Measurements from ENCODE around the gene GPSM3. TPM values are rescaled to one million over a fixed set of nuclear protein-coding genes. Genes with fewer than 3 reads are reported as not detected.
"Not testable (repeated sequence)": the region's sequence is repeated elsewhere in the genome, so short reads cannot be mapped to it uniquely, and the experiment has no call there.

GPSM3 gene
- polyA plus RNA-seq, 1 donor (not counting 4 experiments of a cell fraction or from before 2014, with no cell fraction given) = 3.6 TPM

DNA sequence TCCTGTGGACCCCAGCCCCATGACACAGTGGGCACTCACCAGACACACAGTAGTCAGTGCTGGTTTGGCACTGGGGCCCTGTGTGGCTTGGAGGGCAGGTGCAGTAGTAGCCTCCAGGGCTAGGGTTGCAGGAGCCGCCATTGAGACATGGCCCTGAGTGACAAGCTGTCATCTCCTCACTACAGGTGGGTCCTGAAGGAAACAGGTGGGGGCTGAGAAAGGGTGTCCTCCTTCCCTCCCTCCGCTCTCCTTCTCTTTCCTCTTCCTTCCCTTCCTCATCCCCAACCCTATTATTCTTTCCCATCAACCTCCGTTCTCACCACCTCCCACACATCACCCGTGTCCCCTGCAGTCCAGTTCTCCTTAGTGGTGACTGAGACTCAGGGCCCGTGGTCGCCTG, 21.2 kb upstream of the GPSM3 start:
- Histone ChIP-seq H3K9me3 (ENCODE audit: control insufficient read depth, low read depth, low read length) (no peaks in the 10 kb centered on the region), H2AFZ (ENCODE audit: control insufficient read depth, low read length) (no peak overlapping the region), H3K4me2 (ENCODE audit: control insufficient read depth, extremely low read depth, insufficient read depth, low read depth, low read length) (no peak overlapping the region), H3K9me1 (ENCODE audit: control insufficient read depth, extremely low read depth, insufficient read depth, low read length) (no peaks in the 10 kb centered on the region), H3K9ac (ENCODE audit: control insufficient read depth, extremely low read depth, insufficient read depth, low read length) (no peak overlapping the region), H3K27ac (ENCODE audit: control insufficient read depth, insufficient read depth, low read length) (no peak overlapping the region), H3K4me3 (ENCODE audit: control insufficient read depth in 2 of 3, extremely low read depth in 1 of 3, insufficient read depth in 2 of 3, low read depth in 1 of 3, low read length in 3 of 3) (no peak overlapping the region), H3K79me2 (ENCODE audit: control insufficient read depth, insufficient read depth, low read length) (no peaks in the 10 kb centered on the region), H3K36me3 (ENCODE audit: control insufficient read depth in 2 of 2, extremely low read depth in 1 of 2, insufficient read depth in 2 of 2, low read length in 2 of 2) (no peaks in the 10 kb centered on the region), H3K4me1 (ENCODE audit: control insufficient read depth, extremely low read depth, insufficient read depth, low read length) (no peaks in the 10 kb centered on the region), H4K20me1 (ENCODE audit: control insufficient read depth, extremely low read depth, insufficient read depth, low read length) (no peaks in the 10 kb centered on the region), H3K27me3 (ENCODE audit: control insufficient read depth, extremely low read depth, insufficient read depth, low read length) (peaks cover 5% of the 10 kb centered on the region)
- TF ChIP-seq CTCF (optimal IDR thresholded peaks at IDR 0.05 in 1 of 3, IDR thresholded peaks at IDR 0.05 in 1 of 3, conservative IDR thresholded peaks at IDR 0.05 in 1 of 3; ENCODE audit: extremely low read depth in 1 of 3, insufficient read depth in 2 of 3, low read length in 3 of 3) (no peak), EZH2 (IDR thresholded peaks at IDR 0.05; ENCODE audit: low read length) (no peak)
- DNase-seq (ENCODE audit: low read depth, low spot score) (no peak), FAIRE-seq (no peak)
- dilution Hi-C loops (cut with MboI; ENCODE audit: extremely low pct_ligation_motif_present, low sequenced_read_pairs) = no loop called here

DNA sequence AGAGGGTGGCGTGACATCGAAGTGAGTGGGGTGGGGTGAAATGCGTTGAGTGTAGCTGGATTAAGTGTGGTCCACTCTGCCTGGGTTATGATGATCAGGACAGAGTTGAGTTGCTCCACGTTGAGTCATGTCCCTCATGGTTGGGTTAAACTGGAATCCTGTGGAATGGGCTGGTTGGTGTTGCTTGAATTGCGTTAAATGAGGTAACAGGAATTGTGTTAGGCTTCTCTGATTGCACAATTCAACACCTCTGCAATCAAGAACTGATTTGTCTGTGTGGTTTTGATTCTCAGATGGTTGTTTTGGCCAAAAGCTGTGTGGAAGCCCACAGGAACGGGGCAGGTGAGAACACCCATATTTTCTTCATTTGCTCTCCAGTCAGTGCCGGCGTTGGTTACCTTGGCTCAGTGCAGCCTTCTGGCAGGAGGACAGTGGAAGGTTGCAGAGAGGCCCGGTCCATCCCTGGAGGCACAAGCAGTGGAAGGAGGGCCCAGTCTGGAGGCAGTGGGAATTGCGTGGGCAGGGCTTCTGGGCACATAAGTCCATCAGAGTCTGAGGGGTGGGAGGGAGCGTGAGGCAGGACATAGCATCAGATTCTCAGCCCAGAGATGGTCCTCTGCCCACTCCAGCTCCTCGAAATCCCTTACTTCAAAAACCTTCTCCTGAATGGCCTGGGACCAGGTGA, 19.8 kb upstream of the GPSM3 start:
- TF ChIP-seq CTCF (optimal IDR thresholded peaks at IDR 0.05 in 1 of 3, IDR thresholded peaks at IDR 0.05 in 1 of 3, conservative IDR thresholded peaks at IDR 0.05 in 1 of 3; ENCODE audit: extremely low read depth in 1 of 3, insufficient read depth in 2 of 3, low read length in 3 of 3) (no peak), EZH2 (IDR thresholded peaks at IDR 0.05; ENCODE audit: low read length) (no peak)
- no peaks in the 10 kb centered on the region for H3K4me1 ChIP-seq (ENCODE audit: control insufficient read depth, extremely low read depth, insufficient read depth, low read length)
- H3K9ac ChIP-seq (ENCODE audit: control insufficient read depth, extremely low read depth, insufficient read depth, low read length) = no peak overlapping the region
- H3K9me1 ChIP-seq (ENCODE audit: control insufficient read depth, extremely low read depth, insufficient read depth, low read length) = no peaks in the 10 kb centered on the region
- H4K20me1 ChIP-seq (ENCODE audit: control insufficient read depth, extremely low read depth, insufficient read depth, low read length) = no peaks in the 10 kb centered on the region
- DNase-seq (ENCODE audit: low read depth, low spot score) = no peak
- dilution Hi-C loops (cut with MboI; ENCODE audit: extremely low pct_ligation_motif_present, low sequenced_read_pairs) = no loop called here
- H3K4me2 ChIP-seq (ENCODE audit: control insufficient read depth, extremely low read depth, insufficient read depth, low read depth, low read length) = no peak overlapping the region
- H3K27ac ChIP-seq (ENCODE audit: control insufficient read depth, insufficient read depth, low read length) = no peak overlapping the region
- H3K79me2 ChIP-seq (ENCODE audit: control insufficient read depth, insufficient read depth, low read length) = no peaks in the 10 kb centered on the region
- no peak overlapping the region for H2AFZ ChIP-seq (ENCODE audit: control insufficient read depth, low read length)
- H3K9me3 ChIP-seq (ENCODE audit: control insufficient read depth, low read depth, low read length) = no peaks in the 10 kb centered on the region
- no peak overlapping the region for H3K4me3 ChIP-seq (ENCODE audit: control insufficient read depth in 2 of 3, extremely low read depth in 1 of 3, insufficient read depth in 2 of 3, low read depth in 1 of 3, low read length in 3 of 3)
- no peaks in the 10 kb centered on the region for H3K27me3 ChIP-seq (ENCODE audit: control insufficient read depth, extremely low read depth, insufficient read depth, low read length)
- no peak for FAIRE-seq
- H3K36me3 ChIP-seq (ENCODE audit: control insufficient read depth in 2 of 2, extremely low read depth in 1 of 2, insufficient read depth in 2 of 2, low read length in 2 of 2) = no peaks in the 10 kb centered on the region

- H3K9me1 ChIP-seq (ENCODE audit: control insufficient read depth, extremely low read depth, insufficient read depth, low read length); H3K27me3 ChIP-seq (ENCODE audit: control insufficient read depth, extremely low read depth, insufficient read depth, low read length); H3K4me2 ChIP-seq (ENCODE audit: control insufficient read depth, extremely low read depth, insufficient read depth, low read depth, low read length): not testable (repeated sequence)
Measured at GRCh38 chr6:32211432-32211831, 19.0 kb upstream of the GPSM3 start.

More at GRCh38 chr6:32211432-32211831, 19.0 kb upstream of the GPSM3 start:
- FAIRE-seq; H3K9ac ChIP-seq (ENCODE audit: control insufficient read depth, extremely low read depth, insufficient read depth, low read length); H3K9me3 ChIP-seq (ENCODE audit: control insufficient read depth, low read depth, low read length); H3K27ac ChIP-seq (ENCODE audit: control insufficient read depth, insufficient read depth, low read length); dilution Hi-C loops (cut with MboI; ENCODE audit: extremely low pct_ligation_motif_present, low sequenced_read_pairs); H3K4me1 ChIP-seq (ENCODE audit: control insufficient read depth, extremely low read depth, insufficient read depth, low read length); H4K20me1 ChIP-seq (ENCODE audit: control insufficient read depth, extremely low read depth, insufficient read depth, low read length); DNase-seq (ENCODE audit: low read depth, low spot score); H3K36me3 ChIP-seq (ENCODE audit: control insufficient read depth in 2 of 2, extremely low read depth in 1 of 2, insufficient read depth in 2 of 2, low read length in 2 of 2); H2AFZ ChIP-seq (ENCODE audit: control insufficient read depth, low read length); H3K4me3 ChIP-seq (ENCODE audit: control insufficient read depth in 2 of 3, extremely low read depth in 1 of 3, insufficient read depth in 2 of 3, low read depth in 1 of 3, low read length in 3 of 3); H3K79me2 ChIP-seq (ENCODE audit: control insufficient read depth, insufficient read depth, low read length): not testable (repeated sequence)
